HCT116 (cell line): ENCODE measurements around the gene SMARCA5. TPM values are rescaled to one million over a fixed set of nuclear protein-coding genes. Genes with fewer than 3 reads are reported as not detected.
A peak's percentile ranks its signal among the peaks of the same experiment; 100 is the strongest.

Source experiments
- EGR1 ChIP-seq: IDR thresholded peaks from 2 replicates; pipeline ENCODE4 v1.6.1; 2012; ENCODE audit warnings: low read depth
- ELF1 ChIP-seq: IDR thresholded peaks from 2 replicates; pipeline ENCODE4 v1.6.1; 2012; ENCODE audit warnings: low read depth, borderline replicate concordance
- SP1 ChIP-seq: IDR thresholded peaks from 2 replicates; pipeline ENCODE4 v1.6.1; 2012; ENCODE audit warnings: low read depth
- SRF ChIP-seq: IDR thresholded peaks from 2 replicates; pipeline ENCODE4 v1.6.1; 2012; ENCODE audit warnings: low read depth
- TCF7L2 ChIP-seq: IDR thresholded peaks from 2 replicates; pipeline ENCODE4 v1.7.0; 2011; ENCODE audit warnings: borderline replicate concordance, inconsistent platforms; ENCODE audit not compliant: insufficient read depth, insufficient read length; ENCODE audit errors: extremely low read depth
- ZBTB33 ChIP-seq: IDR thresholded peaks from 2 replicates; pipeline ENCODE4 v1.6.1; 2011; ENCODE audit warnings: mild to moderate bottlenecking, low read length, moderate library complexity; ENCODE audit not compliant: insufficient replicate concordance; ENCODE audit errors: extremely low read depth
- ZFX ChIP-seq: fragments of 450-650 bp; IDR thresholded peaks from 2 replicates; pipeline ENCODE4 v1.6.1; 2017
- ZNF274 ChIP-seq: fragments of 200-500 bp; sonication (Bioruptor generic); IDR thresholded peaks from 2 replicates; pipeline ENCODE4 v1.6.1; 2014; ENCODE audit warnings: mild to moderate bottlenecking, low read depth, low read length, inconsistent platforms
- total RNA-seq: library from RNA; stranded (reverse); gene quantifications from one replicate; pipeline ENCODE4 v1.2.1, GENCODE V29; 2021; ENCODE audit not compliant: unreplicated experiment
- TF ChIP-seq, protein P1 (sequence below), 3 experiments: fragments of 200-600 bp in 1 of 3; sonication (generic) in 1 of 3; IDR thresholded peaks in 2 of 3; conservative IDR thresholded peaks in 1 of 3; 2 replicates each; pipeline ENCODE4 v1.5.1; 2012 to 2017; ENCODE audit warnings: low read depth in 2 of 3, low read length in 2 of 3, antibody characterized with exemption in 1 of 3, borderline replicate concordance in 1 of 3, control low read depth in 1 of 3, mild to moderate bottlenecking in 1 of 3, mixed read lengths in 1 of 3, mixed run types in 1 of 3, moderate library complexity in 1 of 3; ENCODE audit not compliant: insufficient read depth in 1 of 3

SMARCA5 gene
- total RNA-seq, 1 experiment from 2014 or later, result 61.2 TPM

DNA sequence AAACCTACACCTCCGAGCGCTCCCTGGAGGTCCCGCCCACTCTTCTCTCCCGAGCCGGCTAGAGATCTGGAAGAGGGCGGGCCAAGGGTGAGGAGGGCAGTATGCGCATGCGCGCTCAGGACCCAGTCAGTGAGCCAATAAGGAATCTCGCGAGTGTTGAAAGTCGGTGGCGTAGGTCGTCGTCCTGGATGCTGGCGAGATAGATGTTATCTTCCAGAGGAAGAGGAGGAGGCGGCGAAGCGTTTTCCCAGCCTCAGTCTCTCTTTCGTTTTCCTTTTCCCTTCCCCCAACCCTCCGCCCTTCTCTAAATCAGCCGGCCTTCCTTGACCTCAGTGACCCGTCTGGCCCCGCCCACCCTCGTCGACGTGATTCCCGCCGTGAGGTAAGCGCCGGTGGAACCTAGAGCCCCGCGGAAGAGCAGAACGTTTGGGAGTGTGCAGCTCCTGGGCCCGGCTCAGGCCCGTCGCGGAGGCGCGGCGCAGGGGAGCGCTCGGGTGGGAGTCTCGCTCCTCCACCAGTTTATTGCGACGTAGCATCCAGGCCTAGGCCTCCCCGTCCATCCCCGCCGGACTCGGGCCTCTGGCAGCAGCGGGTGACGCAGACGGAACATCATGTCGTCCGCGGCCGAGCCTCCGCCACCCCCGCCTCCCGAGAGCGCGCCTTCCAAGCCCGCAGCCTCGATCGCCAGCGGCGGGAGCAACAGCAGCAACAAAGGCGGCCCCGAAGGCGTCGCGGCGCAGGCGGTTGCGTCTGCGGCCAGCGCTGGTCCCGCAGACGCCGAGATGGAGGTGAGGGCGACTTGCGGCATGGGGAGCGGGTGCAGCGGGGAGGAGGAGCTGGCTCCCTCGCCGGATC is at the start of gene SMARCA5 (continued):
- peak; percentile 95 for TF ChIP-seq ZBTB33
- peak; percentile 85 for TF ChIP-seq EGR1
- TF ChIP-seq, protein P1, sequence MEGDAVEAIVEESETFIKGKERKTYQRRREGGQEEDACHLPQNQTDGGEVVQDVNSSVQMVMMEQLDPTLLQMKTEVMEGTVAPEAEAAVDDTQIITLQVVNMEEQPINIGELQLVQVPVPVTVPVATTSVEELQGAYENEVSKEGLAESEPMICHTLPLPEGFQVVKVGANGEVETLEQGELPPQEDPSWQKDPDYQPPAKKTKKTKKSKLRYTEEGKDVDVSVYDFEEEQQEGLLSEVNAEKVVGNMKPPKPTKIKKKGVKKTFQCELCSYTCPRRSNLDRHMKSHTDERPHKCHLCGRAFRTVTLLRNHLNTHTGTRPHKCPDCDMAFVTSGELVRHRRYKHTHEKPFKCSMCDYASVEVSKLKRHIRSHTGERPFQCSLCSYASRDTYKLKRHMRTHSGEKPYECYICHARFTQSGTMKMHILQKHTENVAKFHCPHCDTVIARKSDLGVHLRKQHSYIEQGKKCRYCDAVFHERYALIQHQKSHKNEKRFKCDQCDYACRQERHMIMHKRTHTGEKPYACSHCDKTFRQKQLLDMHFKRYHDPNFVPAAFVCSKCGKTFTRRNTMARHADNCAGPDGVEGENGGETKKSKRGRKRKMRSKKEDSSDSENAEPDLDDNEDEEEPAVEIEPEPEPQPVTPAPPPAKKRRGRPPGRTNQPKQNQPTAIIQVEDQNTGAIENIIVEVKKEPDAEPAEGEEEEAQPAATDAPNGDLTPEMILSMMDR (IDR thresholded peaks at IDR 0.05 in 2 of 3, conservative IDR thresholded peaks at IDR 0.05 in 1 of 3; ENCODE audit: borderline replicate concordance in 1 of 3, insufficient read depth in 1 of 3, low read depth in 2 of 3, low read length in 2 of 3), result no peak
- TF ChIP-seq TCF7L2, result peak; percentile 7
- TF ChIP-seq ZNF274, result no peak
- TF ChIP-seq SRF, result no peak
- no peak for TF ChIP-seq ELF1
- peak; percentile 59 for TF ChIP-seq SP1
- TF ChIP-seq ZFX, result peak; percentile 95
- TF ChIP-seq, all 23 proteins: peak for 11
